Right lobe of liver (tissue), 6 donors: ENCODE results near the gene LGMN. TPM values are rescaled to one million over a fixed set of nuclear protein-coding genes. Genes with fewer than 3 reads are reported as not detected.
A peak's percentile ranks its signal among the peaks of the same experiment; 100 is the strongest.

Experiments
- ATAC-seq, 4 donors: fragments of 200-7000 bp; cut with Tn5 transposase; one replicate each; pipeline ENCODE4 v1.9.1; 2020; ENCODE audit warnings: mild to moderate bottlenecking in 4 of 4, moderate library complexity in 4 of 4
- DNase-seq, 3 donors: peaks; one replicate each; pipeline ENCODE4 v3.0.0-alpha.2; 2020
- H3K27ac ChIP-seq, 3 donors: fragments of 200-600 bp; one replicate each; pipeline ENCODE4 v1.8.0; 2022
- H3K27me3 ChIP-seq, 2 donors: fragments of 200-600 bp; one replicate each; pipeline ENCODE4 v1.8.0; 2022
- H3K36me3 ChIP-seq, 4 donors: fragments of 200-600 bp; sonication (generic) in 1 of 4; one replicate each; pipeline versions ENCODE4 v1.5.1 to v1.8.0; 2017 to 2022; ENCODE audit warnings: control low read depth in 1 of 4
- H3K4me1 ChIP-seq, 4 donors: fragments of 200-600 bp; sonication (generic) in 1 of 4; one replicate each; pipeline versions ENCODE4 v1.5.1 to v1.8.0; 2017 to 2022; ENCODE audit warnings: control low read depth in 1 of 4
- H3K4me3 ChIP-seq, 3 donors: fragments of 200-600 bp; one replicate each; pipeline ENCODE4 v1.8.0; 2022
- H3K9me3 ChIP-seq, 4 donors: fragments of 200-600 bp; sonication (generic) in 1 of 4; one replicate each; pipeline versions ENCODE4 v1.5.1 to v1.8.0; 2017 to 2022; ENCODE audit warnings: control low read depth in 1 of 4
- POLR2A ChIP-seq: fragments of 450-650 bp; IDR thresholded peaks from one replicate; pipeline ENCODE4 v1.6.1; 2017; ENCODE audit warnings: antibody characterized with exemption, mild to moderate bottlenecking
- WGBS: methylation state at CpG from one replicate; pipeline ENCODE4 v1.1.6; 2018; ENCODE audit warnings: low coverage, low lambda C conversion rate; ENCODE audit not compliant: insufficient coverage; ENCODE audit errors: missing lambda C conversion rate; 5-methylcytosine and 5-hydroxymethylcytosine counted together
- intact Hi-C, 2 donors: fragments of 100-400 bp; cut with DNase I; formaldehyde crosslinking; loops; one replicate each; pipeline versions ENCODE4 v1.11.2 to v1.14.1; 2022
- total RNA-seq, 6 experiments: library from RNA; depleted of rRNA in 2 of 6; stranded (reverse); fragments of >200 nt in 2 of 6; fragmentation: NEBNext Ultra II Directional in 3 of 6; extraction: Animal tissue kit (Norgen Biotek cat#: 25700) in 3 of 6; gene quantifications; one replicate each; pipeline versions ENCODE4 v1.1.0 to v1.2.4, GENCODE V29; 2016 to 2023
- TF ChIP-seq, protein P1 (sequence below), 4 donors: fragments of 200-600 bp in 3 of 4; fragments of 450-650 bp in 1 of 4; IDR thresholded peaks; one replicate each; pipeline versions ENCODE4 v1.5.1 to v1.8.0; 2016 to 2022; ENCODE audit warnings: antibody characterized with exemption in 4 of 4, mild to moderate bottlenecking in 2 of 4
- donor health status: DM: no; HTN: yes; CAD: no.
- donor health status: DM: no; HTN: no; CAD: no.
- donor health status: DM: no; HTN: no; CAD: no.
- donor health status: DM: no; HTN: yes; CAD: no.
- donor health status: DM: no; HTN: yes; CAD: no.

LGMN gene
- total RNA-seq, 6 experiments from 2014 or later: 39.6 to 111 (median 49.3) TPM

DNA sequence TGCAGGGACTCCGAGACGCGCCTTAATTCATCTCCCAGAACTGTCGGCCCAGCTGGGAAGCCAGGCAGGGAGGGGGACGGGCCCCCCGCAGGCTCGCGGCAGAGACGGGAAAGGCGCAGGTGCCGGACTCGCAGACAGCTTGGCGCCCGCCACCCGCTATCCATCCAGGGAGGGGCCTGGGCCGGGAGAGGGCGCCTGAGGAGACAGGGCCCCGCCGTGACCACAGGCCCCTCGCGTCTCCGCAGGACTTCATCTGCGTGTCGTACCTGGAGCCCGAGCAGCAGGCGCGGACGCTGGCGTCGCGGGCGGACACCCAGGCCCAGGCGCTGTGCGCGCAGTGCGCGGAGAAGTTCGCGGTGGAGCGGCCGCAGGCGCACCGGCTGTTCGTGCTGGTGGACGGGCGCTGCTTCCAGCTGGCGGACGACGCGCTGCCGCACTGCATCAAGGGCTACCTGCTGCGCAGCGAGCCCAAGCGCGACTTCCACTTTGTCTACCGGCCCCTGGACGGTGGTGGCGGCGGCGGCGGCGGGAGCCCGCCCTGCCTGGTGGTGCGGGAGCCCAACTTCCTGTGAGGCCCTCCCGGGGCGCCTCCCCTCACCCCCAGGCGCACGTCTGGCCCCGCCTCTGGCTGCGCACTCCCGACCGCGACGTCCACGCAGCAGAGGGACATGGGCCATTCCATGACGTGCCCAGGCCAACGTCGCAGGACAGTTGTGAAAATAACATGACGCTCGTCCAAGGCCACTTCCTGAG lies 60.6 kb downstream of the LGMN start:
- peak in 1 of 3 donors; percentile 54 for DNase-seq
- H3K9me3 ChIP-seq: no peaks in the 10 kb centered on the region
- intact Hi-C loops: no loop called here
- peaks cover 0 to 9% (median under 1%) of the 10 kb centered on the region in 4 donors for H3K36me3 ChIP-seq
- TF ChIP-seq, protein P1, sequence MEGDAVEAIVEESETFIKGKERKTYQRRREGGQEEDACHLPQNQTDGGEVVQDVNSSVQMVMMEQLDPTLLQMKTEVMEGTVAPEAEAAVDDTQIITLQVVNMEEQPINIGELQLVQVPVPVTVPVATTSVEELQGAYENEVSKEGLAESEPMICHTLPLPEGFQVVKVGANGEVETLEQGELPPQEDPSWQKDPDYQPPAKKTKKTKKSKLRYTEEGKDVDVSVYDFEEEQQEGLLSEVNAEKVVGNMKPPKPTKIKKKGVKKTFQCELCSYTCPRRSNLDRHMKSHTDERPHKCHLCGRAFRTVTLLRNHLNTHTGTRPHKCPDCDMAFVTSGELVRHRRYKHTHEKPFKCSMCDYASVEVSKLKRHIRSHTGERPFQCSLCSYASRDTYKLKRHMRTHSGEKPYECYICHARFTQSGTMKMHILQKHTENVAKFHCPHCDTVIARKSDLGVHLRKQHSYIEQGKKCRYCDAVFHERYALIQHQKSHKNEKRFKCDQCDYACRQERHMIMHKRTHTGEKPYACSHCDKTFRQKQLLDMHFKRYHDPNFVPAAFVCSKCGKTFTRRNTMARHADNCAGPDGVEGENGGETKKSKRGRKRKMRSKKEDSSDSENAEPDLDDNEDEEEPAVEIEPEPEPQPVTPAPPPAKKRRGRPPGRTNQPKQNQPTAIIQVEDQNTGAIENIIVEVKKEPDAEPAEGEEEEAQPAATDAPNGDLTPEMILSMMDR (IDR thresholded peaks at IDR 0.05): no peak
- TF ChIP-seq POLR2A: peak; percentile 34
- 63% methylated on average over 22 of the region's 80 CpGs for WGBS
- peak overlapping the region; percentile 21 to 45 (median 34) for H3K4me3 ChIP-seq
- H3K4me1 ChIP-seq: peaks cover 0 to 9% (median 4%) of the 10 kb centered on the region in 4 donors
- H3K27me3 ChIP-seq: no peaks in the 10 kb centered on the region
- H3K27ac ChIP-seq: peak overlapping the region; percentile 10 to 54 (median 33)
- peak; percentile 19 to 56 (median 36) for ATAC-seq

DNA sequence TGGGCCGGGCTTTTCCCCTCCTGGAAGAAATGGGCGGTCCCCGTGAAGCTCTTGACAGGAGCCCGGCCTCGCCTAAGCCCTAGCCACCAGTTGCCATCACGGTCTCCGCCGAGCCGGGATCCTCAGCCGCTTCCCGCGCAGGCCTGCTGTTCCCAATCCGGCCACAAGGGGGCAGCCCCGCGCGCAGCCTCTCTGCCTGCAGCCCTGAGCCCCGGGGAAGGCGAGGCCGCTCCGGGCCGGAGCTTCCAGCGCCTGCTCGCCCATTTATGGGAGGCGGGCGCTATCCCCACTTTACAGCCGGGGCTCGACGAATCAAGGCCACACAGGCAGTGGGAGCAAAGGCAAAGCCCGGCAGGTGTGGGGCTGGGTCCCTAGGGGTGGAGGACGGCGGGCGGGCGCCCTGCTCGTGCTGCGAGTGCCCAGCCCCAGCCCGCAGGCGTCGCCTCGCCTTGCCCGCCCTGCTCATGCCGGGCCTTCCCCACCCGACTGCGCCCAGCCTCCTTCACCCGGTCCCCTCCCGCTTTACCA lies 61.5 kb downstream of the LGMN start:
- Histone ChIP-seq H3K36me3 (peaks cover 0 to 9% (median under 1%) of the 10 kb centered on the region in 4 donors), H3K9me3 (no peaks in the 10 kb centered on the region), H3K27me3 (no peaks in the 10 kb centered on the region), H3K27ac (no peak overlapping the region), H3K4me1 (peaks cover 0 to under 1% (median 0%) of the 10 kb centered on the region in 4 donors), H3K4me3 (peak overlapping the region; percentile 21 to 45 (median 34))
- intact Hi-C loops: no loop called here
- no peak for TF ChIP-seq POLR2A
- TF ChIP-seq, protein P1 (IDR thresholded peaks at IDR 0.05): peak; percentile 85 to 99 (median 96)
- 40% methylated on average over 3 of the region's 45 CpGs for WGBS
- DNase-seq (peak; percentile 70 to 80 (median 76)), ATAC-seq (peak; percentile 61 to 80 (median 79))

DNA sequence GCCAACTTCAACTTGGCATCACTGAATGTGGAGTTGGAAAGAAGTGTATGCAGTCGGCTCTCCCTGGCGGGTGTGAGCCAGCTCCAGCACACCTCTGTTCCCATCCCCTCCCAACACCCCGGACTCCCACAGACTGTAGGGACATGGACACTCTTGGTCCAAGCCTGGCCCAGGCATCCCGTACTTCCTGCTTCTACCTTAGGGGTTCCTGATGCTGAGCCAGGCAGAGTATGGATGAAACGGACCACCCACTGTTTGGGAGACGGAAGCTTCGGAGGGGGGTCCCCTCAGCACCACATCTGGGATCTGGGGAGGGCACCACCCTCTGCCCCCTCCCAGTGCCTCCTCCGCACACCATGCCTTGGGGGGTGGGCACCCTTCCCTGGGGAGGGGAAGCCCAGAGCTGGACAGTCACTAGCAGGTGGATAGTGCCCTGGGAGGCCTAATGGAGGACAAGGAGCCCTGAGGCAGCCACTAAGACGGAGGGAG lies 62.0 kb downstream of the LGMN start:
- H3K4me3 ChIP-seq: peak overlapping the region in 2 of 3 donors; percentile 34 to 45
- TF ChIP-seq POLR2A: no peak
- TF ChIP-seq, protein P1 (IDR thresholded peaks at IDR 0.05): no peak
- ATAC-seq (peak in 1 of 4 donors; percentile 6), DNase-seq (peak in 1 of 3 donors; percentile 49)
- intact Hi-C loops: no loop called here
- no peak overlapping the region for H3K27ac ChIP-seq
- H3K9me3 ChIP-seq: no peaks in the 10 kb centered on the region
- 98% methylated on average over 4 of the region's 9 CpGs for WGBS
- H3K36me3 ChIP-seq: peaks cover 0 to 9% (median under 1%) of the 10 kb centered on the region in 4 donors
- no peaks in the 10 kb centered on the region for H3K27me3 ChIP-seq
- H3K4me1 ChIP-seq: no peaks in the 10 kb centered on the region

DNA sequence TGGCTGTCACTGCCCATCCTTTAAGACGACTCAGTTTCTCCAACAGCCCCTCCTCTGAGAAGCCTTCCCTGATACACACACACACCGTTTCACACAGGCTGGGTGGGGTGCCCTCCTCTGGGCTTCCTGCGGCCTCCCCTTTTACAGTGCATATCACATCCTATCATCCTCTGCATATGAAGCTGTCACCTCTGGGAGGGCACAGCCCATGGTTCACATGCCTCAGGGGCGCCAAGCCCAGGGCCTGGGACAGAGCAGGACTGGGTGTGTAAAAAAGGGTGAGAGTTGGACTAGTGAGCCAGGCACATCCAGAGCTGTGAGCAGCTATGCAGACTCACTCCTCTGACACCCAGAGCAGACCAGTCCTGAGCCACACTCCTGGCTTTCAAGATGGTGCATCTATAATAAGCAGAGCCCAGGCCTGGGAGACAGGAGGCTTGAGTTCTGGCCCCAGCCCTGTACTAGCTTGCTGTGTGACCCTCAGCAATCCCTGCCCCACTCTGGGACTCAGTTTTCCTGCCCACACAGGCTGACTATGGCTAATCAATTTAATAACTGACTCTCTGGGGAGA lies 62.6 kb downstream of the LGMN start:
- Histone ChIP-seq H3K27ac (no peak overlapping the region), H3K9me3 (no peaks in the 10 kb centered on the region), H3K4me3 (no peak overlapping the region), H3K4me1 (no peaks in the 10 kb centered on the region), H3K36me3 (peaks cover 0 to 9% (median under 1%) of the 10 kb centered on the region in 4 donors), H3K27me3 (no peaks in the 10 kb centered on the region)
- peak in 1 of 3 donors; percentile 2 for DNase-seq
- intact Hi-C loops: no loop called here
- no peak for ATAC-seq
- TF ChIP-seq POLR2A: no peak
- TF ChIP-seq, protein P1 (IDR thresholded peaks at IDR 0.05): no peak
- WGBS: 95% methylated on average over 4 of the region's 4 CpGs
